DOHH2 (cell line): Measurements from ENCODE around the gene PIK3CG.

Experiments used
- EZH2phosphoT487 ChIP-seq: fragments of 200-600 bp; sonication (generic); IDR thresholded peaks from 2 replicates; pipeline ENCODE4 v1.6.1; 2017; ENCODE audit warnings: borderline replicate concordance, mild to moderate bottlenecking, antibody characterized with exemption, low read length, moderate library complexity, mixed read lengths
- TF ChIP-seq, protein P1 (sequence below): fragments of 200-600 bp; sonication (generic); IDR thresholded peaks from one replicate; pipeline ENCODE4 v1.5.1; 2014; ENCODE audit warnings: antibody characterized with exemption, mild to moderate bottlenecking, low read depth, low read length; ENCODE audit not compliant: poor library complexity, severe bottlenecking

DNA sequence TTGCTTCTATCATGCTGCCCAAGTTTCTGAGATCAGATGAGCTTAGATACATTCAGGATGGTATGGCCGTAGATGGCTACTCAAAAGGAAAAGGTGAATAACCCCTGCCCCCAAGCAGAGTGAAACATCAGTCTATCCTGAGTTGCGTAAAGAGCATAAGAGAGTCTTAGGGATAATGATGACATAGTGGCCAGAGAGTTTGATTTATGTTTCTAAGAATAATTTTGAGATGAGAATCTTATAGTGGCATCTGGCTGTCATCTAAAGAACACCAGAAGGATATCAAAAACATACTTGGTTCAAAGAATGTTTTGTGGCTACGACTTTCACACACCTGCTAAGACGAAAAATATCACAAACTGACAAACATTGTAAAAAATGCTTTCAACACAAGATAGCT lies 20.6 kb downstream of the PIK3CG start:
- TF ChIP-seq, protein P1, sequence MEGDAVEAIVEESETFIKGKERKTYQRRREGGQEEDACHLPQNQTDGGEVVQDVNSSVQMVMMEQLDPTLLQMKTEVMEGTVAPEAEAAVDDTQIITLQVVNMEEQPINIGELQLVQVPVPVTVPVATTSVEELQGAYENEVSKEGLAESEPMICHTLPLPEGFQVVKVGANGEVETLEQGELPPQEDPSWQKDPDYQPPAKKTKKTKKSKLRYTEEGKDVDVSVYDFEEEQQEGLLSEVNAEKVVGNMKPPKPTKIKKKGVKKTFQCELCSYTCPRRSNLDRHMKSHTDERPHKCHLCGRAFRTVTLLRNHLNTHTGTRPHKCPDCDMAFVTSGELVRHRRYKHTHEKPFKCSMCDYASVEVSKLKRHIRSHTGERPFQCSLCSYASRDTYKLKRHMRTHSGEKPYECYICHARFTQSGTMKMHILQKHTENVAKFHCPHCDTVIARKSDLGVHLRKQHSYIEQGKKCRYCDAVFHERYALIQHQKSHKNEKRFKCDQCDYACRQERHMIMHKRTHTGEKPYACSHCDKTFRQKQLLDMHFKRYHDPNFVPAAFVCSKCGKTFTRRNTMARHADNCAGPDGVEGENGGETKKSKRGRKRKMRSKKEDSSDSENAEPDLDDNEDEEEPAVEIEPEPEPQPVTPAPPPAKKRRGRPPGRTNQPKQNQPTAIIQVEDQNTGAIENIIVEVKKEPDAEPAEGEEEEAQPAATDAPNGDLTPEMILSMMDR: no peak
- no peak for TF ChIP-seq EZH2phosphoT487
